Activated CD8-positive, alpha-beta memory T cell treated with anti-CD3 and anti-CD28 coated beads for 36 hours (primary cell): ENCODE measurements around the gene CDH22. TPM values are rescaled to one million over a fixed set of nuclear protein-coding genes. Genes with fewer than 3 reads are reported as not detected.

Experiments used
- CTCF ChIA-PET: fragments of 350-600 bp; sonication (Branson Sonifier 250); formaldehyde crosslinking; loops from one replicate; lab custom pipeline; 2021; ENCODE audit warnings: antibody characterized with exemption; lab: Charles Lee
- POLR2A ChIA-PET: fragments of 350-600 bp; sonication (Branson Sonifier 250); formaldehyde crosslinking; loops from one replicate; lab custom pipeline; 2021; ENCODE audit warnings: antibody characterized with exemption; lab: Charles Lee
- total RNA-seq, 2 experiments: library from RNA; stranded (reverse); gene quantifications; one replicate each; pipeline ENCODE4 v1.2.3, GENCODE V29; 2021

CDH22 gene
- total RNA-seq, 2 experiments from 2014 or later = not detected

- CTCF ChIA-PET = no interaction called here
- POLR2A ChIA-PET = no interaction called here
Observed at GRCh38 chr20:46344488-46345162, 36.3 kb upstream of the CDH22 start.

GRCh38 chr20:46343975-46344357 is 35.7 kb upstream of the CDH22 start:
- ChIA-PET POLR2A (no interaction called here), CTCF (no interaction called here)

GRCh38 chr20:46343348-46343974 is 35.2 kb upstream of the CDH22 start:
- ChIA-PET CTCF (no interaction called here), POLR2A (no interaction called here)

- POLR2A ChIA-PET = no interaction called here
- CTCF ChIA-PET = no interaction called here
Observed at GRCh38 chr20:46342451-46343347, 34.4 kb upstream of the CDH22 start.

GRCh38 chr20:46342010-46342378 is 33.7 kb upstream of the CDH22 start:
- POLR2A ChIA-PET = no interaction called here
- CTCF ChIA-PET = interaction anchor here (1.0 kb wide), 1 partner anchor 9 kb away, joined by 3 read pairs; no protein-coding TSS in a partner anchor

GRCh38 chr20:46341074-46342009 is 33.0 kb upstream of the CDH22 start:
- ChIA-PET POLR2A (no interaction called here), CTCF (interaction anchor here (1.0 kb wide), 1 partner anchor 9 kb away, joined by 3 read pairs; no protein-coding TSS in a partner anchor)

- ChIA-PET CTCF (interaction anchor here (2.1 kb wide), 1 partner anchor 10 kb away, joined by 6 read pairs; no protein-coding TSS in a partner anchor), POLR2A (no interaction called here)
Observed at GRCh38 chr20:46339037-46339436, 30.7 kb upstream of the CDH22 start.

GRCh38 chr20:46336735-46337134 is 28.4 kb upstream of the CDH22 start:
- ChIA-PET POLR2A (no interaction called here), CTCF (interaction anchor here (0.7 kb wide), 1 partner anchor 196 kb away, joined by 3 read pairs; no protein-coding TSS in a partner anchor)

GRCh38 chr20:46334303-46334904 is 26.1 kb upstream of the CDH22 start:
- POLR2A ChIA-PET = no interaction called here
- CTCF ChIA-PET = no interaction called here

- CTCF ChIA-PET = interaction anchor here (0.6 to 0.7 kb wide), 2 partner anchors 16 to 24 kb away, joined by 3 read pairs; no protein-coding TSS in a partner anchor
- POLR2A ChIA-PET = no interaction called here
Observed at GRCh38 chr20:46333161-46333991, 25.1 kb upstream of the CDH22 start.

GRCh38 chr20:46332373-46333160 is 24.3 kb upstream of the CDH22 start:
- POLR2A ChIA-PET = no interaction called here
- CTCF ChIA-PET = no interaction called here

GRCh38 chr20:46331611-46332361 is 23.5 kb upstream of the CDH22 start:
- ChIA-PET CTCF (interaction anchor here (0.7 kb wide), 1 partner anchor 25 kb away, joined by 3 read pairs; no protein-coding TSS in a partner anchor), POLR2A (no interaction called here)

- CTCF ChIA-PET = no interaction called here
- POLR2A ChIA-PET = no interaction called here
Observed at GRCh38 chr20:46330831-46331371, 22.6 kb upstream of the CDH22 start.

- CTCF ChIA-PET = interaction anchor here (0.8 kb wide), 1 partner anchor 19 kb away, joined by 3 read pairs; no protein-coding TSS in a partner anchor
- POLR2A ChIA-PET = no interaction called here
Observed at GRCh38 chr20:46330072-46330763, 21.9 kb upstream of the CDH22 start.

- CTCF ChIA-PET = no interaction called here
Observed at GRCh38 chr20:46328200-46328882, 20.0 kb upstream of the CDH22 start.

More at GRCh38 chr20:46328200-46328882, 20.0 kb upstream of the CDH22 start:
- POLR2A ChIA-PET = no interaction called here
